Measurements from ENCODE around the gene MS4A2. TPM values are rescaled to one million over a fixed set of nuclear protein-coding genes. Genes with fewer than 3 reads are reported as not detected.

The MS4A2 gene
- total and polyA plus RNA-seq, 2 experiments from 2014 or later: not detected

GRCh38 chr11:60078745-60079144, 9.7 kb upstream of the MS4A2 start:
- H2AFZ ChIP-seq: no peak overlapping the region
- no peak overlapping the region for H3K4me3 ChIP-seq
- peaks cover 6% of the 10 kb centered on the region for H3K27me3 Mint-ChIP-seq (ENCODE audit: insufficient read depth, low read depth, poor library complexity)
- H3K4me3 Mint-ChIP-seq: no peak overlapping the region
- ATAC-seq (no peak), DNase-seq (ENCODE audit: low spot score) (no peak)
- peaks cover 6% of the 10 kb centered on the region; the same call in 2 of the 3 replicates for H3K36me3 Mint-ChIP-seq (ENCODE audit: low read depth)
- no peak overlapping the region for H3K4me2 ChIP-seq
- peaks cover 6% of the 10 kb centered on the region; the same call in 2 of the 3 replicates for H3K9me3 Mint-ChIP-seq
- H3K4me1 ChIP-seq (ENCODE audit: insufficient read depth): no peaks in the 10 kb centered on the region; the same call in 1 of the 2 replicates
- H3K36me3 ChIP-seq (ENCODE audit: insufficient read depth): no peaks in the 10 kb centered on the region
- TF ChIP-seq EZH2phosphoT487 (IDR thresholded peaks at IDR 0.05; ENCODE audit: unreplicated experiment) (no peak), CREB1 (CRISPR knock-in tag; IDR thresholded peaks at IDR 0.05; ENCODE audit: low read depth) (no peak), ZNF331 (CRISPR knock-in tag; IDR thresholded peaks at IDR 0.05; ENCODE audit: low read depth) (no peak), POLR2AphosphoS5 (IDR thresholded peaks at IDR 0.05; ENCODE audit: low read depth) (no peak), JUNB (IDR thresholded peaks at IDR 0.05; ENCODE audit: unreplicated experiment) (no peak), STAT1 (IDR thresholded peaks at IDR 0.05; ENCODE audit: unreplicated experiment) (no peak), REST (IDR thresholded peaks at IDR 0.05; ENCODE audit: unreplicated experiment) (no peak)
- H3K79me2 ChIP-seq (replicated peaks; ENCODE audit: insufficient read depth): no peaks in the 10 kb centered on the region
- H4K20me1 ChIP-seq (replicated peaks; ENCODE audit: insufficient read depth): no peaks in the 10 kb centered on the region
- H3K27me3 ChIP-seq (ENCODE audit: insufficient read depth): no peaks in the 10 kb centered on the region
- H3K27ac Mint-ChIP-seq: no peak overlapping the region
- no peak overlapping the region for H3K27ac ChIP-seq (ENCODE audit: low read depth)
- H3K4me1 Mint-ChIP-seq: no peaks in the 10 kb centered on the region
- no peaks in the 10 kb centered on the region for H3F3A ChIP-seq (replicated peaks; ENCODE audit: low read depth)
- H3K9me2 ChIP-seq (ENCODE audit: insufficient read depth): no peaks in the 10 kb centered on the region; the same call in 1 of the 2 replicates

GRCh38 chr11:60080535-60080934, 7.9 kb upstream of the MS4A2 start:
- ATAC-seq (no peak), DNase-seq (ENCODE audit: low spot score) (no peak)
- Histone ChIP-seq H3K4me3 (no peak overlapping the region), H3K36me3 (ENCODE audit: insufficient read depth) (no peaks in the 10 kb centered on the region), H3K27ac (ENCODE audit: low read depth) (no peak overlapping the region), H3K27me3 (ENCODE audit: insufficient read depth) (no peaks in the 10 kb centered on the region), H4K20me1 (replicated peaks; ENCODE audit: insufficient read depth) (no peaks in the 10 kb centered on the region), H2AFZ (no peak overlapping the region), H3K4me1 (ENCODE audit: insufficient read depth) (no peaks in the 10 kb centered on the region; the same call in 1 of the 2 replicates), H3K79me2 (replicated peaks; ENCODE audit: insufficient read depth) (no peaks in the 10 kb centered on the region), H3F3A (replicated peaks; ENCODE audit: low read depth) (no peaks in the 10 kb centered on the region), H3K9me2 (ENCODE audit: insufficient read depth) (no peaks in the 10 kb centered on the region; the same call in 1 of the 2 replicates), H3K4me2 (no peak overlapping the region)
- Mint-ChIP-seq H3K36me3 (ENCODE audit: low read depth) (no peaks in the 10 kb centered on the region), H3K9me3 (no peaks in the 10 kb centered on the region; the same call in 2 of the 3 replicates), H3K4me3 (no peak overlapping the region), H3K27me3 (ENCODE audit: insufficient read depth, low read depth, poor library complexity) (peaks cover 3% of the 10 kb centered on the region), H3K27ac (no peak overlapping the region), H3K4me1 (no peaks in the 10 kb centered on the region)
- TF ChIP-seq CTCF (conservative IDR thresholded peaks at IDR 0.05; ENCODE audit: low read depth in 2 of 2) (no peak), EZH2phosphoT487 (IDR thresholded peaks at IDR 0.05; ENCODE audit: unreplicated experiment) (no peak), ETS1 (IDR thresholded peaks at IDR 0.05) (no peak), ZNF331 (CRISPR knock-in tag; IDR thresholded peaks at IDR 0.05; ENCODE audit: low read depth) (no peak), JUNB (IDR thresholded peaks at IDR 0.05; ENCODE audit: unreplicated experiment) (no peak)

Measured in GM23338 (cell line).